GM18873 (cell line): ENCODE measurements around the gene TLE3.
"Not testable (repeated sequence)": the region's sequence is repeated elsewhere in the genome, so short reads cannot be mapped to it uniquely, and the experiment has no call there.

Experiments
- ATAC-seq: cut with Tn5 transposase; IDR thresholded peaks from one replicate; pipeline ENCODE4 v1.9.1; 2021; ENCODE audit warnings: mild to moderate bottlenecking, moderate library complexity, moderate number of reproducible peaks; ENCODE audit not compliant: unreplicated experiment, low FRiP score

Gene TLE3

DNA sequence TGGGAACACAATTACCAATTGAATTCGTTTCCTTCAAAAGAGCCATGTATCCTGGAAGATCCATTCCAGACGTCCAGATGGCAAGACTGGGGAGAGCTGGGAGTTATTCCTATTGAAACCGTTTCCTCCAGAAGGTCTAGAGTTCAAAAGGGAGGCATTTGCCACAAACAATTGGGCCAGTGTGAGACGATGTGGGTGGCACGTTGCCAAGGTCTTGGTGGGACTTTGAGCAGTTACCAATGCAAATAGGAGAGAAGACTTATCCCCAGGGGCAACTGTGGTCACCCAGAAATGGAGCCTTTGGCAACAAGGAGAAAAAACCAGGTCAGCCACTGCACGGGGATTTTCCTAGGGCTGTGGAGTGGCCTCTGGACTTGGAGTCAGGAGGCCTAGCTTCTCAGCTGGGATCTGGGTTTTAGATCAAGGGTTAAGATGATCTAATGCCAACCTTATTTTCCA is 29.6 kb upstream of the TLE3 start:
- no peak for ATAC-seq

DNA sequence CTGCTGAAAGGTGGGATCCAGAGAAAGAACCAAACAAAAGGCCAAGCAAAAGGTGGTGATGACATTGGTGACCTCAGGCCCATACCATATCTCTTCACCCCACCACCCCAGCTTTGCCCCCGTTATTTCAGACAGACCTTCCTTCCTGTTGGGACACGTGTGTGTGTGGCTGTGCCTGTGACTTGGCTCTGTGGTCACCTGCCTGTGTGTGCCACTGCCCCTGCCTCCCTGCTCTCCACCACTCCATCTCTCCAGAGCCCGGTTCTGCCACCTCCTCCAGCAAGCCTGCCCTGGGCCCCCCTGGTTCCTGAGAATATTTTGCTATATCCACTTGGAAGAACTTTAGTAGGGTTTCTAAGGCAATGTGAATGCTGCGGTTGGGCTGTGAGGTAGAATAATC is 28.6 kb upstream of the TLE3 start:
- ATAC-seq: no peak

DNA sequence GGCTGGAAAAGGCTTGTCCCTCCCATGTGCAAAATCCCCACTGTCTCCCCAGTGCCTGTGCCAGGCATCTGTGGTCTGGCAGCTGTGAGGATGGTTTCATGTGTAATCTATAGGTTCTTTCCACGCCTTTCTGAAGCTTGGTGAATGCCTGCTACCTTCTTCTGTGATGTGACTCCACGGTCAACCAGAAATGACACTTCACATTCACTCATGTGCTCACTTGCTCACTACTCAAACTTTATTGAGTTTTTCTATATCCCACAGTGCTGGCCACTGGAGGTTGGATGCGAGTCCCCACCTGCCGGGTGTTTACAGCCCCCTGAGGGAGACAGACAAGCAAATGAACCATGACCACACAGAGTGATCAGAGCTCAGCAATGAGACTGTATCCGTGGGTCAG is 27.9 kb upstream of the TLE3 start:
- no peak for ATAC-seq

DNA sequence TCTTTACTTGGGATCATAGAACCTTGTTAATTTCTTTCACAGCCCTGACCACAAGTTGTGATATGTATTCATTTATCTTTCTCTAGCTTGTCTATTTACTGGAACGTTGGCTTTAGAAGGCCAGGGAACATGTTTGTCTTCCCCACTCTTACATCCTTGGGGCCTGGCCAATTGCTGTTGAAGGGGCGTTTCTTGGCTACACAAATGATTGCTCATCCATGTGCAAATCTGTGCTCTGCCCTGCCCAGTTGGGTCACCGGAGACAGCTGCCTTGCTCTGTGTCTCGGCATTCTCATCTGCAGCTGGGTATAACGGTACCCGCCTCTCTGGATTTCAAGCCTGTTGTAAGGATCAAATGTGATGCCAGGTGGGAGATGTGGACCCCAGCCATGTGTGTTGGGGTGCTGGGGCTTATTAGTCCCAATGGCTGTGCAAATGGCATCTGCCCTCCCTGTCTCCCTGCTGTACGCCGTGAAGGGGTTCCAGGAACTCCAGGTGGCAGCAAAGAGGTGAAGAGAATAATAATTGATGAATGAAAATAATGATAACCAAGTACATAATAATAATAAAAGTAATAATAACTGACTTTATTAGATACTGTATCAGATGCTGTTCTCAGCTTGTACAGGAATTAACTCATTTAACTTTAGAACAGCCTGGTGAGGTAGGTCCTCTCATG is 24.0 kb upstream of the TLE3 start:
- ATAC-seq: no peak

DNA sequence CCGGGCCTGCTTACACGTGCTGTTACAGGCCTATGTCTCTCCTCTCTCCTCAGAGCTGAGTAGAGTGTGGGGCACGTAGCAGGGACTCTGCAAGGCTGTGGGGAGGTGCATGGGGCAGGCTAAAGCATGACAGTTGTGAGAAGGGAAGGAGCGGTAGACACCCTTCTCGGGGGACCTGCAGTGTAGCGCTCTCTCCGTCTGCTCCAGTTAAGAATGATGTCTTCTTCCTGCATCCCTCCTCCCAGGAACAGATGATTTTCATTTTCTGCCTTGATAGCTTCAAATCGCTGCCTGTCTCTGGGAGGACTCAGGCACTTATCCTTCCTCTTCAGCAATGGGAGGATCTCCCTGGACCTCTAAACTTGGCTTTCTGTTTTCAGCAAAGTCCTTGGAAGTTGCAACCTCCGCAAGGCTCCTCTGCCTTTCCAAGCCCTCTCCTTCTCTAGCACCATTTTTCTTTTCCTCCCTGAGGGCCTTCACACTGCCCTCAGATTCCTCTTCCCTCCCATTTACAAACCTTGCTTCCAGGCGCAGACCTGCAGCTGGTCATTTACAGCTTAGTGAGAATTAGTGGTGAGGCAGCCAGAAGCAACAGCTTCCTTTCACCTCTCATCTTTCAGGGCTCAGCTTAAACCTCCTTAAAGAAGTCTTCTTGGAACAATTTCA is 23.4 kb upstream of the TLE3 start:
- no peak for ATAC-seq

DNA sequence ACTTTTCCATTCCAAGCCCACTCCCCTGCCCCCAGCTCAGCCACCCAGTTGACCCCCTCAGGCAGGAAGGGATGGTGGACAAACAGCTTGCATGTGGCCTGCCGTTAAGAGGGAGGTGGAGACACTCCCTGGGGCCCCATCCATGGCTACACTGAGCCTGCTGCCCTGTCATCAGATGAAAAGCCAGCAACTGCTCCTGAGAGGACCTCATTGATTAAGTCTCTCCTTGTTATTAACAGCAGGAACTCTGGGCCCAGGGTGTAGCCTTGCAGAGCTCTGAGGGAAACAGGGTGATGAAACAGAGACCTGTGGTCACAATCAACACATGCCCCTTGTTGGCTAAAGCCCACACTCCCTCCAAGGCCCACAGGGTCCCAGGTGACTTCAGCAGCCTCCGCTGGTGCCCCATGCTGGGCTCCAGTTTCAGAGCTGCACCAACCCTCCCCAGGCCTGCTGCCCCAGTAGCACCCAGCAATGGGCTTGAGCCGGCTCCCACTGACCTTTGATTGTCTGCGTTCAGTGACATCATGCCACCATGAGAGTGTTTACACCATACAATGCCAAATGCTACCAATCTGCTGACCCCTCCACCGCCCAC is 22.3 kb upstream of the TLE3 start:
- ATAC-seq: no peak

DNA sequence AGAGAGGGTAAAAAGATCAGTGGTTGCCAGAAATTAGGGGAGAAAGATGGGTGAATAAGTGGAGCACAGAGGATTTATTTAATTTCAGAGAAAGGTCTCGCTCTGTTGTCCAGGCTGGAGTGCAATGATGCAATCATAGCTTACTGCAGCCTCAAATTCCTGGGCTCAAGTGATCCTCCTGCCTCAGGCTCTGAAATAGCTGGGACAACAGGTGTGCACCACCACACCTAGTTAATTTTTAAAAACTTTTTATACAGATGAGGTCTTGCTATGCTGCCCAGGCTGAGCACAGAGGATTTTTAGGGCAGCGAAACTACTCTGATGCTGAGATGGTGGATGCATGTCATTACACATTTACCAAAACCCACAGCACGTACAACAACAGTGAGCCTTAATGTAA is 20.9 kb upstream of the TLE3 start:
- no peak for ATAC-seq

DNA sequence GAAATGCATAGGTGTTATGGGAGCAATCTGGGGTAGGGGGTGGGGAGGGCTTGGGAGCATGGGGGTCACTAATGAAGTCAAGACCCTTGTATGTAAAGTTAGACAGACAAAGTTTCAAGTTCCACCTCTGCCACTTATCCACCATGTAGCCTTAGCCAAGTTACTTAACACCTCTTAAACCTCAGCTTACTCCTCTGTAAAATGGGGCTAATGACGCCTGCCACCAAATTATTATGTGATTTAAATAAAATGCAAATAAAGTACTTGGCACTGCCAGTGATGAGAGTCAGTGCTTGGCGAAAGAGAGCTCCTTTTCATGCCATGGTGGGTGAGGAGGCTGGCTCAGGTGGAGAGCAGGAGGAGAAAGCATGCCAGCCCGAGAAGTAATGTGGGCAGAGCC is 18.6 kb upstream of the TLE3 start:
- ATAC-seq: no peak

DNA sequence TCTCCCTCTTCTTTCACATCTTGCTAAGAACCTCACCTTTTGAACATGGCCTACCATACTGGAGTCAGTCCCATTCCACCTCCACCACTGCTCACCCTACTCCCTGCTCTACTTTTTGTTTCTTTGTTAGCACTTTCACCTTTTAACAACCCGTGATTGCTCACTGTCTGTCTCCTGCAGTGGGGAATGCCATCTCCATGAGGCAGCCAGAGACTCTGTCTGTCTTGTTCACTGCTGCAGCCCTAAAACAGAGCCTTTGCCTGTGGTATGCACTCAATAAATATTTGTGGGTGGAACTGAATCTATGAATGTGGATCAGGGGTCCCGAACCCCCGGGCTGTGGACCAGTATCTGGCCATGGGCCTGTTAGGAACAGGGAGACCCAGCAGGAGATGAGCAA is 16.5 kb upstream of the TLE3 start:
- ATAC-seq: no peak

DNA sequence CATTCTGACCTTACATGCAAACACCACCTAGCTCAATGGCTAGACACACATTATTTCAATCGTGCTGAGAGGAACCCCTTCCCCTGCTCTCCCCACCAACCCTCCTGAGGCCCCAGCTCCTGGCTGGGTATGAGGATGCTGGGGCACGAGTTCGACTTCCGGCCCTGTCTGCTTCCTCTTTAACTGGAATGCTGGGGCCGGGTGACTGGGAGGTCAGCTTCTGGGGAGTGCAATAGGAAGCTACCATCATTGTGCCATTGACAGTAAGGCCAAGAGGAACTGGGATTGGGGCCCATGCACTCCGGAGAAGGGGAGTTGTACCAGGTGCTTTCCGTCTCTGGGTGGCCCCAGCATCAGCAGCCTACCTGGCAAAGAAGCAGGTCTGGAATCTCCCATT is 15.6 kb upstream of the TLE3 start:
- no peak for ATAC-seq

DNA sequence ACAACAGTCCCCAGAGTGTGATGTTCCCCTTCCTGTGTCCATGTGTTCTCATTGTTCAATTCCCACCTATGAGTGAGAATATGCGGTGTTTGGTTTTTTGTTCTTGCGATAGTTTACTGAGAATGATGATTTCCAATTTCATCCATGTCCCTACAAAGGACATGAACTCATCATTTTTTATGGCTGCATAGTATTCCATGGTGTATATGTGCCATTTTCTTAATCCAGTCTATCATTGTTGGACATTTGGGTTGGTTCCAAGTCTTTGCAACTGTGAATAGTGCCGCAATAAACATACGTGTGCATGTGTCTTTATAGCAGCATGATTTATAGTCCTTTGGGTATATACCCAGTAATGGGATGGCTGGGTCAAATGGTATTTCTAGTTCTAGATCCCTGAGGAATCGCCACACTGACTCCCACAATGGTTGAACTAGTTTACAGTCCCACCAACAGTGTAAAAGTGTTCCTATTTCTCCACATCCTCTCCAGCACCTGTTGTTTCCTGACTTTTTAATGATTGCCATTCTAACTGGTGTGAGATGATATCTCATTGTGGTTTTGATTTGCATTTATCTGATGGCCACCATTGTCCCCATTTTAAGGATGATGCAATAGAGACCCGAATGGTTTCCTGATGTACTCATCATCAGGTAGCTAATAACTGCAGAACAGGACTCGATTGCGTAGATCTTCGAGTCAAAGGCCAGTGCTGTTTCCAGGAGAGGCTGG is 15.0 kb upstream of the TLE3 start:
- not testable (repeated sequence) for ATAC-seq

DNA sequence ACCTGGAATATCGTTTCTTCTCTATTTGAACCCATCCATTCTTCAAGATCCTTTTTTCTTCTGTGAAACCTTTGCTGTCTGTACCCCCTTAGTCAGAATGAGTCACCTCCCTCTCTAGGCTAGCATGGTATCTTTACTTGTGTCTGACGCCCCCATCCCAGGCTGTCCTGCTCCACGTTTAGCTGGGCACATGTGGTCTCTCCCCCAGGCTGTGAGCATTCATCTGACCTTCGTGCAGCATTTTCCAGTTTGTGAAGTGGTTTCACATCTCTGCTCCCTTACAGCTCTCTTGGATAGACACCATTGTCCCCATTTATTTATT is 14.3 kb upstream of the TLE3 start:
- no peak for ATAC-seq

DNA sequence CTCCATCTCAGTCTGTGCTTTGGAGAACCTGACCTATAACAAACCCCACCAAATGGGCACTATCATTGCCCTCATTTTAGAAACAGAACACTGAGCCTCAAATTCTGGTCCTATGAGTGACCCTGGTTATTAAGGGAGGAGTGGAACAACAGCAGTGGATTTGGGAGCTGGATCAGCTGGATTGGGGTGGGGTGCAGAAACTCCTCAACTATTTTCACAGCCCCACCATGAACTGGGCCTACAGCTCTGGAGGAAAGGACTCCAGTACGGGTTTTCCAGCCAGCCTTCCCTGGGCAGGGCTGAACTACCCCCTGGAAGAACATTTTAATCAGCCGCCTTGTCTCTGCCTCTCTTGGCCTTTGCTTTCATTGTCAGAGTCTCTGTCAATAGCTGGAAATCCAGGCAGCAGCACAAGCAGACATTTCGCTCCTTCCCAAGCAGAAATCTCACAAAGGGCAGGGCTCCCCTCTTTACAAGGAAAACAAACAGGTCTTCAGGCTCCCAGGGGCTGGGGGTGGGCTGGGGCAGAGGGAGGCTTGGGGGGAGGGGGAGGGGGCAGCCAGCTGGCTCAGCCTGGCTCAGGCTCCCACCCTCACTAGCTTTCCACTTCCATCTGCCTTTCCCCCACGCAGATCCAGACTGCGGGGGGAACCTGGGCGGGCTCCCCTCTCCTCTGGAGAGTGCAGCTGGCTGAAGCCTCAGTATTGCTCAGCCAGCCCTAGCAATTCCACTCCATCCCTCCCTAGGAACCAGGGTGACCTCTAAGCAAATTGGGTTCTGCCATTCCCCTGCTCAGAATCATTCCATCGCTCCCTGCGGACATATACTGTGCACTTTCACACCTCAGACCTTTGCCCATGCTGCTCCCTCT is 13.7 kb upstream of the TLE3 start:
- no peak for ATAC-seq

DNA sequence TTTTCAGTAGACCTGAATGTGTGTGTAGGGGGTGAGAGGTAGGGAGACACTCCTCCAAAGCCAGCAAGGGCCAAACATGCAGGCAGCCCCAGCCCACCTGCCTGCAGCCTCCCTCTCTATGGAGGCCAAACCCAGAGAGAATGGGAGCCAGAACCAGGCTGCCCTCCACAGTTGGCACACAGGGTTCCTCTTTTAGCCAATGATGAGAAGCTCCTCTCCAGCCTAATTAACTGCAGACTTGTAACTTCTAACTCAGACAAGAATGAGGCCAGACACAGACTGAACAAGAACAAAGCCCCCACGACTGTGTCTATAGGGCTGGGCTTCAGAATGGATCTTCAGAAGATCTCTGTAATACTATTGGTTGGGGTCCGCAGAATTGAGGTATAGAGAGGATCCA is 12.3 kb upstream of the TLE3 start:
- no peak for ATAC-seq

DNA sequence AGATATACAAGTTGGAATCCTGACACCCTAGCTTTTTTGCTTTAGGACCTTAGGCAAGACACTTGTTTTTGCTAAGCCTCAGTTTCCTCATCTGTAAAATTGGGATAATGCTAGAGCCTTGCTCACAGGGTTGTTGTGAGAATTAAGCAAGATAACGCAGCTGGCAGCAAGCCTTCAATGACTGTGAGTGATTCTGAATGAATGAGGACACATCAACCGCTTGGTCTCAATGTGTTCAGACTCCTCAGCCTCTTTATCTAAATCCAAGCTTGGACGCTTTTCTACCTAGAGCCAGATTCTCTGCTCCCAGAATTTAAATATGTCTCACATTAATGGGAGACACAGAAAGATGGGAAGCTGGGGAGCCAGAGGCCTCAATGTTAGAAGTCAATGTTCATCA is 11.8 kb upstream of the TLE3 start:
- ATAC-seq: no peak

DNA sequence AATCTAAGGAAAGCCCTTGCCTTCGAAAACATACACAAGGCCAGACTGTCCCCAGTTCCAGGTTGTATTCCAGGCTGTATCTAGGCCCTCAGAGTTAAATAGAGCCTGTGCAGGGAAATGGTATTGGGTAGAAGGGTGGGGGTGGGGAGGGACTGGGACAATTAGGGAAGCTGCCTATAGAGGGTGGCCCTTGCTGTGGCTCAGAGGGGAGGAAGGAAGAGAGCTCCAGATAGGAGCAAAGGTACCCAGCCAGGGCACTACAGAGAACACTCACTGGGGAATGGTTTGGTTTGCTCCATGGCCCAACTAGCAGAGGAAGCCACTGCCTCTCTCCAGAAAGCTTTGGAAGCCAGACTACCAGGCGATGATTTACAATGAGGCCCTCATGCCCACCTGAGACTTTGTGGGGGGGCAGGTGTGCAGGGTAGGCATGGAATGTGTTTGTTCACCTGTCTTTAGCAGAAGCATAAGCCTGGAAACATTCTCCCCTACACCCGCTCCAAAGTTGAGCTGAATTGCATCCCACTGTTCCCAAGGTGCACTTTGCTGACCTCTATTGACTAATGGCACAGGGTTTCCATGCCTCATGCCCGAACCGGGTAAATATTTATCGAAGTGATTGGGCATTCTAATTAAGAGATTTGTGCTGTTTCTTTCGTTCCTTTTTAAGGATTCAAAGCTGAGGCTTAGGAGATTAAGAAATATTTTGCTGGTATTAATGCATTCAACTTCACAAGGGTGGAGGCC is 6.3 kb upstream of the TLE3 start:
- no peak for ATAC-seq

DNA sequence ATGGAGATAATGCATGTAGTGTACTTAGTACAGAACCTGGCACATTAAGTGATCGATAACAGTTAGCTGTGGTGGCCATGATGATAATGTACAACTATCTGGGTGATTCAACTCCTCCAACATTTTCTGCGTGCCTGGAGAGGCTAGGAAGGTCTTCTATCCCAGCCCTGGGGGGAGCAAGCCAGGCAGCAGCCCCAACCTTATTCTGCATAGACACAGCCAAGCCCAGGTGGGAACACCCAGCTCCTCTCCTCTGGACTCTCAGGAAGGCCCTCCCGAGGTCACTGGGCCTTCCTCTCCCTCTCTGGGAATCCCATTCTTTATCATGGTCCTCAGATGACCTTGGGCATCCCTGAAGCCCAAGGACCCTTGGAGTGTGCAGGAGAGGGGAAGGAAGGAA is 5.1 kb upstream of the TLE3 start:
- ATAC-seq: no peak

DNA sequence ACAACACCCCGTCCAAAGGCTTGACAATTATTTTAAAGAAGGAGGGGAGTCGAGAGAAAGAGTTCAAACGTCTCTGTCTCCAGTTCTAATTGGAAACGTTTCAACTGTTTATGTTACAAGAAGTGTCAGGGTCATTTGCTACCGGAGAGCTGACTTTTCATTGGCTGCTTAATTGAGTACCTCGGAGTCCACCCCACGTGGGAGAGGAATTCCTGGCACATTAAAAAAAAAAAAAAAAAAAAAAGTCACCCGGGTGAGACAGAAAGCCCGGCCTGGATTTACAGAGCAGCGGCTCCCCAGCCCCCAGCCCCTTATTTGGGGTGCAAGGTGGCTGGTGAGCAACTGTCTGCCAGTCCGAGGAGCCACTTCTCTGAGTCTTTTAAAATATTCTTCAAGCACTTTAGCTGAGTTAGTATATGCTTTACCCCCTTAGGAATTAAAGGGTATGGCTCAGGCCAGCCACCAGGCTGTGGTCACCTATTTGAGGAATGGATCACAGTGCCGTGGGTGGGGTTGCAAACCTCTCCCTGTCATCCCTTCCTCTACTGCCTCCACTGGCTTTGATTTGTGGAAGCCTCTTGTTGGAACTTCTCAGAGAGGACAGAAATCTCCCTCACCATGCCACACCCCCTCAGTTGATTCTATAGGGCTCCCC is 3.9 kb upstream of the TLE3 start:
- no peak for ATAC-seq
